Naive thymus-derived CD4-positive, alpha-beta T cell (primary cell): ENCODE measurements around the gene ISG20L2. TPM values are rescaled to one million over a fixed set of nuclear protein-coding genes. Genes with fewer than 3 reads are reported as not detected.

Experiments
- ATAC-seq: fragments of 150-1000 bp; cut with Tn5 transposase; 2 replicates; pipeline ENCODE4 v1.10.0; 2021; ENCODE audit warnings: mild to moderate bottlenecking, moderate library complexity
- CTCF ChIA-PET: fragments of 350-600 bp; sonication (Branson Sonifier 250); formaldehyde crosslinking; loops from one replicate; lab custom pipeline; 2021; ENCODE audit warnings: antibody characterized with exemption; lab: Charles Lee
- POLR2A ChIA-PET: fragments of 350-600 bp; sonication (Branson Sonifier 250); formaldehyde crosslinking; loops from one replicate; lab custom pipeline; 2021; ENCODE audit warnings: antibody characterized with exemption, inconsistent platforms; lab: Charles Lee
- DNase-seq, 9 donors: peaks; one replicate each; pipeline versions ENCODE4 v3.0.0 to v3.0.0-alpha.2; 2020 to 2022; ENCODE audit warnings: mixed read lengths in 1 of 9
- H3K27ac ChIP-seq: one replicate; pipeline ENCODE4 v1.7.0; 2013; ENCODE audit warnings: mild to moderate bottlenecking, low read depth, low read length, moderate library complexity
- H3K27me3 ChIP-seq, 2 donors: one replicate each; pipeline ENCODE4 v1.7.0; 2013; ENCODE audit warnings: low read length in 2 of 2, mild to moderate bottlenecking in 2 of 2, moderate library complexity in 2 of 2; ENCODE audit not compliant: control insufficient read depth in 2 of 2, insufficient read depth in 2 of 2
- H3K36me3 ChIP-seq, 3 experiments: 1 replicate in 2 of 3; 2 replicates in 1 of 3; pipeline ENCODE4 v1.7.0; 2013; ENCODE audit warnings: low read length in 3 of 3, mild to moderate bottlenecking in 3 of 3, moderate library complexity in 1 of 3; ENCODE audit not compliant: insufficient read depth in 3 of 3, control insufficient read depth in 2 of 3
- H3K4me1 ChIP-seq, 2 donors: one replicate each; pipeline ENCODE4 v1.7.0; 2013; ENCODE audit warnings: low read length in 2 of 2, mild to moderate bottlenecking in 2 of 2, moderate library complexity in 1 of 2; ENCODE audit not compliant: control insufficient read depth in 2 of 2, insufficient read depth in 2 of 2
- H3K4me3 ChIP-seq: 2 replicates; pipeline ENCODE4 v1.7.0; 2013; ENCODE audit warnings: mild to moderate bottlenecking, low read length
- H3K9me3 ChIP-seq, 3 experiments: 1 replicate in 2 of 3; 2 replicates in 1 of 3; pipeline ENCODE4 v1.7.0; 2013; ENCODE audit warnings: low read length in 3 of 3; ENCODE audit not compliant: control insufficient read depth in 2 of 3
- H3K27ac Mint-ChIP-seq, 9 donors: one replicate each; pipeline ENCODE4 v1.8.0; 2020 to 2022; ENCODE audit warnings: mixed read lengths in 9 of 9, mild to moderate bottlenecking in 8 of 9, moderate library complexity in 5 of 9, inconsistent platforms in 2 of 9
- H3K27me3 Mint-ChIP-seq, 5 donors: one replicate each; pipeline ENCODE4 v1.8.0; 2021 to 2022; ENCODE audit warnings: mixed read lengths in 5 of 5, mild to moderate bottlenecking in 1 of 5
- H3K36me3 Mint-ChIP-seq, 5 donors: one replicate each; pipeline ENCODE4 v1.8.0; 2020 to 2022; ENCODE audit warnings: mixed read lengths in 5 of 5, mild to moderate bottlenecking in 3 of 5, inconsistent platforms in 1 of 5
- H3K4me1 Mint-ChIP-seq, 7 donors: one replicate each; pipeline ENCODE4 v1.8.0; 2020 to 2022; ENCODE audit warnings: mixed read lengths in 7 of 7, mild to moderate bottlenecking in 3 of 7, inconsistent platforms in 1 of 7
- H3K4me3 Mint-ChIP-seq, 10 donors: one replicate each; pipeline ENCODE4 v1.8.0; 2020 to 2022; ENCODE audit warnings: mild to moderate bottlenecking in 10 of 10, mixed read lengths in 10 of 10, moderate library complexity in 6 of 10, inconsistent platforms in 2 of 10
- H3K9me3 Mint-ChIP-seq, 11 donors: one replicate each; pipeline ENCODE4 v1.8.0; 2020 to 2022; ENCODE audit warnings: mixed read lengths in 11 of 11, mild to moderate bottlenecking in 4 of 11, inconsistent platforms in 1 of 11, moderate library complexity in 1 of 11
- intact Hi-C, 2 donors: fragments of 100-400 bp; cut with micrococcal nuclease; formaldehyde crosslinking; loops; one replicate each; pipeline ENCODE4 v1.15.1; 2023
- polyA plus RNA-seq, 2 donors: library from polyadenylated mRNA; unstranded; fragments of 300-500 nt; fragmentation: Illumina TruSeq; gene quantifications; one replicate each; pipeline ENCODE4 v1.2.3, GENCODE V29; 2021
- total RNA-seq, 6 experiments: library from RNA in 5 of 6; stranded (reverse) in 5 of 6; gene quantifications; 1 replicate in 5 of 6; 2 replicates in 1 of 6; pipeline ENCODE4 v1.2.3 and lab custom pipeline; 2021 to 2026

Gene ISG20L2
- total and polyA plus RNA-seq, 7 experiments from 2014 or later: 15.3 to 59.9 (median 45.0) TPM

DNA sequence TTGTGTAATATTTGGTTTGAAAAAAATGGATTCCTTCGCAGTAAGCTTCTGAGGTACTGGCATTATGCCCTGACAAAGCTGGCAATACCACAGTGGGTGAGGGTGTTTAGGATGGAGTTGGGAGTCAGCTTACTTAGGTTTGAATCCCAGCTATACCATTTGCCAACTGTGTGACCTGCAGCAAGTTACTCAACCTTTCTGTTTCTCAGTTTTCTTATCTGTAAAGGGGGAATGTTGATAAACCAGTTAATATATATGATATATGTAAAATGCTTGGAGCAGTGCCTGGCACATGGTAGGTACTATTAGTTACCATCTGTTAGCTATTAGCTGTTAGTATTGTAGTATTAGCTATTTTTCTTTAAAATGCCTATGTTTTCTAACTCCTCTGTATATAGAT is 27.8 kb upstream of the ISG20L2 start:
- Histone ChIP-seq H3K4me1 (peaks cover 4 to 7% of the 10 kb centered on the region in 2 donors), H3K27me3 (no peaks in the 10 kb centered on the region), H3K36me3 (no peaks in the 10 kb centered on the region), H3K27ac (no peak overlapping the region), H3K9me3 (no peaks in the 10 kb centered on the region), H3K4me3 (no peak overlapping the region)
- Mint-ChIP-seq H3K27ac (no peak overlapping the region), H3K27me3 (no peaks in the 10 kb centered on the region), H3K36me3 (peaks cover 0 to 1% (median 0%) of the 10 kb centered on the region in 5 donors), H3K9me3 (no peaks in the 10 kb centered on the region), H3K4me3 (no peak overlapping the region), H3K4me1 (peaks cover 7 to 27% (median 18%) of the 10 kb centered on the region in 7 donors)
- ChIA-PET CTCF (interaction anchor here (0.6 to 2.7 kb wide), 5 partner anchors 15 to 101 kb away, joined by 3 to 7 read pairs (median 4); partner anchors contain the start of gene MRPL24), POLR2A (interaction anchor here (0.7 to 2.2 kb wide), 5 partner anchors 10 to 91 kb away, joined by 3 to 7 read pairs (median 3); partner anchors contain the start of genes ISG20L2, METTL25B and MRPL24)
- DNase-seq (no peak), ATAC-seq (no peak)
- intact Hi-C loops: no loop called here

DNA sequence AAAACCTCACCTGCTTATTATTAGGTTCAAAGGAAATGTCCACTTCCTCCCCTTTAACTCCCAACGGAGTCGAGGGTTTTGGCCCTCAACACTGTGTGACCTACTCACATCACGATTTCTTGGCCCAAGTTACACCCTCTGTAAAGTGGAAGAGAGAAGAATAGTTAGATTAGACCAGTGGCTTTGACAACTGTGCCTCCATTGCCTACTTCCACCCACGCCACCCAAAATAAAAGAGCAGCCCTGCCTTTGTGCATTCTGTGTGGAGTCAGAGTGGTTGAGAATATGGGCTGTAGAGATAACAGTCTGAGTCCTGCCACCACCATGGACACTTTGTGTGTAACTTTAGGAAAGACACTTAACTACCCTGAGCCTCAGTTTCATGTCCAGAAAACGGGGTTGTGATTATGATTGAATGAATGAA is 27.0 kb upstream of the ISG20L2 start:
- peaks cover 0 to 3% (median 0%) of the 10 kb centered on the region in 5 donors for H3K36me3 Mint-ChIP-seq
- H3K4me1 ChIP-seq: peaks cover 4 to 7% of the 10 kb centered on the region in 2 donors
- H3K27me3 ChIP-seq: no peaks in the 10 kb centered on the region
- no peaks in the 10 kb centered on the region for H3K9me3 ChIP-seq
- H3K27ac Mint-ChIP-seq: no peak overlapping the region
- no peak overlapping the region for H3K27ac ChIP-seq
- H3K4me1 Mint-ChIP-seq: peaks cover 9 to 29% (median 19%) of the 10 kb centered on the region in 7 donors
- ChIA-PET POLR2A (interaction anchor here (1.6 to 2.2 kb wide), 3 partner anchors 11 to 27 kb away, joined by 3 to 7 read pairs (median 6); partner anchors contain the start of genes ISG20L2, METTL25B and MRPL24), CTCF (interaction anchor here (1.4 to 2.7 kb wide), 2 partner anchors 14 to 30 kb away, joined by 4 to 7 read pairs; partner anchors contain the start of gene MRPL24)
- H3K36me3 ChIP-seq: peaks cover 0 to 6% (median 0%) of the 10 kb centered on the region in 3 experiments
- ATAC-seq (no peak), DNase-seq (no peak)
- no peak overlapping the region for H3K4me3 ChIP-seq
- H3K9me3 Mint-ChIP-seq: no peaks in the 10 kb centered on the region
- intact Hi-C loops: no loop called here
- H3K4me3 Mint-ChIP-seq: peak overlapping the region in 1 of 10 donors; percentile 29
- H3K27me3 Mint-ChIP-seq: no peaks in the 10 kb centered on the region

DNA sequence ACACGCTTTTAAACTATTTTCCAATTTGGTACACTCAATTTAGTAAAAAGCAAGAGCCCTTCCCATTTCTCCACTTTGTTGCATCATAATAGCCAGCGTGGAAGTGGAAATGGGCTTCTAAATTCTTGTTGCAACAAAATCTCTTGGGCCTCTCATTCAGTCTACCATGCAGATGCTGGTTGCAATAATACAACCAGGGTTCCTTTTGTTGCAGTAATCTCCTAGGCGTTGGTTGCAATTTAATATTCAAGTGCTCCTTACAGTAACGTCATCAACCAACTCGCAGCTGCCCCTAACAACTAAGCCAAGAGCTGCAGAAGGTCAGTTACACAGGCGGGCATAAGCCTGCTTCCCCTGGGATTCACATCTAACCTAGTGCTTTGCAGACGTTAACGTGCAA is 25.7 kb upstream of the ISG20L2 start:
- H3K27ac ChIP-seq: no peak overlapping the region
- intact Hi-C loops: no loop called here
- no peaks in the 10 kb centered on the region for H3K9me3 ChIP-seq
- H3K4me1 ChIP-seq: peaks cover 16 to 17% of the 10 kb centered on the region in 2 donors
- Mint-ChIP-seq H3K4me1 (peaks cover 20 to 42% (median 29%) of the 10 kb centered on the region in 7 donors), H3K36me3 (peaks cover 0 to 8% (median 0%) of the 10 kb centered on the region in 5 donors), H3K27ac (no peak overlapping the region), H3K27me3 (no peaks in the 10 kb centered on the region), H3K9me3 (no peaks in the 10 kb centered on the region), H3K4me3 (peak overlapping the region in 2 of 10 donors; percentile 21 to 37)
- no peaks in the 10 kb centered on the region for H3K27me3 ChIP-seq
- DNase-seq (no peak), ATAC-seq (no peak)
- no peak overlapping the region for H3K4me3 ChIP-seq
- peaks cover 0 to 6% (median 0%) of the 10 kb centered on the region in 3 experiments for H3K36me3 ChIP-seq
- POLR2A ChIA-PET: interaction anchor here (1.6 kb wide), 1 partner anchor 12 kb away, joined by 3 read pairs; no protein-coding TSS in a partner anchor
- CTCF ChIA-PET: no interaction called here

DNA sequence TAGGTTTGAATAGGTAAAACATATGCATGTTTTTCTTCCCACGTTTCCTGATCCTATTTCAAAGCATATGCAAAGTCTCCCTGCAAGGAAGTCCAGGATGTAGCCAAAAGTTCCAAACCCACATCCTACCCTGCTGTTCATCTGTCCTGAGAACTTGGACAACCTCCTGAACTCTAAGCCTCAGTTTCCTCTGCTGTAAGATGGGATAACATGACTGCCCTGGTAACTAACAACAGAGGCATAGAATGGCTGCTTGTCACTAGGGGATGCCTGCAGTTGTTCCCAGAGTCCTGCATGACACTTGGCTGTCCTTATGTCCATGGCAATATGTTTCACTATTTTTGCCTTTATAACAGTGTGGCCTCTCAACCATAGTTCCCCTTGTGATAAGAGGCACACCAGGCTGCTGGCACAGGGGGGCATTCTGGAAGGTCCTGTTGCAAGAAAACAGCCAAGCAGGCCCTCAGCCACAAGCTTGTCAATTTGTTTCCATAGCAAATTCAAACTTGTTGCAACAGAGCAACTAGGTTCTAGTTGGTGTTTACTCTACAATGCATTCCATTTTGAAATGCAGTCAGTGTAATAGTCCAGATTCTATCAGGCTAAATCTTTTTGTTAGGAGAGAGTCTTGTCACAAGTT is 24.4 kb upstream of the ISG20L2 start:
- Histone ChIP-seq H3K4me3 (peak overlapping the region; percentile 93), H3K36me3 (peaks cover 0 to 6% (median 0%) of the 10 kb centered on the region in 3 experiments), H3K27ac (peak overlapping the region; percentile 90), H3K9me3 (no peaks in the 10 kb centered on the region), H3K4me1 (peaks cover 28 to 30% of the 10 kb centered on the region in 2 donors), H3K27me3 (no peaks in the 10 kb centered on the region)
- DNase-seq (no peak), ATAC-seq (no peak)
- intact Hi-C loops: no loop called here
- Mint-ChIP-seq H3K36me3 (peaks cover 0 to 18% (median 0%) of the 10 kb centered on the region in 5 donors), H3K27ac (peak overlapping the region; percentile 39 to 96 (median 85)), H3K4me1 (peaks cover 31 to 49% (median 37%) of the 10 kb centered on the region in 7 donors), H3K27me3 (no peaks in the 10 kb centered on the region), H3K9me3 (no peaks in the 10 kb centered on the region), H3K4me3 (peak overlapping the region; percentile 88 to 98 (median 92))
- CTCF ChIA-PET: interaction anchor here (0.9 to 1.4 kb wide), 2 partner anchors 12 to 27 kb away, joined by 4 to 6 read pairs; partner anchors contain the start of gene MRPL24
- POLR2A ChIA-PET: interaction anchor here (1.3 to 4.5 kb wide), 5 partner anchors 8 to 25 kb away, joined by 4 to 64 read pairs (median 24); partner anchors contain the start of genes ISG20L2, METTL25B, MRPL24 and PRCC

- Mint-ChIP-seq H3K27ac (peak overlapping the region; percentile 82 to 96 (median 90)), H3K4me1 (peaks cover 38 to 57% (median 46%) of the 10 kb centered on the region in 7 donors), H3K4me3 (peak overlapping the region; percentile 88 to 98 (median 92)), H3K27me3 (no peaks in the 10 kb centered on the region), H3K9me3 (no peaks in the 10 kb centered on the region), H3K36me3 (peaks cover 0 to 18% (median 0%) of the 10 kb centered on the region in 5 donors)
- peak overlapping the region; percentile 90 for H3K27ac ChIP-seq
- CTCF ChIA-PET: interaction anchor here (0.7 to 1.8 kb wide), 7 partner anchors 11 to 62 kb away, joined by 3 to 6 read pairs (median 3); partner anchors contain the start of genes METTL25B, MRPL24 and PRCC
- intact Hi-C loops: loop anchor here (1.0 kb wide), 6 partner anchors 11 to 414 kb away; partner anchors contain the start of genes ISG20L2 (in 2 of the 2), METTL25B (in 2 of the 2), MRPL24 (in 2 of the 2) and PRCC (in 2 of the 2)
- H3K9me3 ChIP-seq: no peaks in the 10 kb centered on the region
- POLR2A ChIA-PET: interaction anchor here (0.6 to 4.5 kb wide), 8 partner anchors 9 to 387 kb away, joined by 3 to 64 read pairs (median 8); partner anchors contain the start of genes ISG20L2, METTL25B, MRPL24 and PRCC
- peak overlapping the region; percentile 93 for H3K4me3 ChIP-seq
- no peaks in the 10 kb centered on the region for H3K27me3 ChIP-seq
- H3K36me3 ChIP-seq: peaks cover 0 to 6% (median 0%) of the 10 kb centered on the region in 3 experiments
- DNase-seq: peak; percentile 83 to 98 (median 92)
- ATAC-seq: peak; percentile 96
- peaks cover 36 to 38% of the 10 kb centered on the region in 2 donors for H3K4me1 ChIP-seq
These were observed 23.4 kb upstream of the ISG20L2 start for GRCh38 chr1:156751757-156752481.
